Renal pelvis (tissue), 4 donors: ENCODE measurements around the gene PRKACA. TPM values are rescaled to one million over a fixed set of nuclear protein-coding genes. Genes with fewer than 3 reads are reported as not detected.
A peak's percentile ranks its signal among the peaks of the same experiment; 100 is the strongest.
"Not testable (repeated sequence)": the region's sequence is repeated elsewhere in the genome, so short reads cannot be mapped to it uniquely, and the experiment has no call there.

ENCODE experiments used
- DNase-seq: peaks from one replicate; pipeline ENCODE4 v3.0.0-alpha.2; 2013
- polyA plus RNA-seq, 3 donors: library from polyadenylated mRNA; unstranded; fragments of 120-200 nt; gene quantifications; one replicate each; pipeline ENCODE4 v1.2.1, GENCODE V29; 2013; ENCODE audit not compliant: insufficient read length in 3 of 3

PRKACA gene
- polyA plus RNA-seq, 3 donors = 80.0 to 103 (median 87.6) TPM

DNA sequence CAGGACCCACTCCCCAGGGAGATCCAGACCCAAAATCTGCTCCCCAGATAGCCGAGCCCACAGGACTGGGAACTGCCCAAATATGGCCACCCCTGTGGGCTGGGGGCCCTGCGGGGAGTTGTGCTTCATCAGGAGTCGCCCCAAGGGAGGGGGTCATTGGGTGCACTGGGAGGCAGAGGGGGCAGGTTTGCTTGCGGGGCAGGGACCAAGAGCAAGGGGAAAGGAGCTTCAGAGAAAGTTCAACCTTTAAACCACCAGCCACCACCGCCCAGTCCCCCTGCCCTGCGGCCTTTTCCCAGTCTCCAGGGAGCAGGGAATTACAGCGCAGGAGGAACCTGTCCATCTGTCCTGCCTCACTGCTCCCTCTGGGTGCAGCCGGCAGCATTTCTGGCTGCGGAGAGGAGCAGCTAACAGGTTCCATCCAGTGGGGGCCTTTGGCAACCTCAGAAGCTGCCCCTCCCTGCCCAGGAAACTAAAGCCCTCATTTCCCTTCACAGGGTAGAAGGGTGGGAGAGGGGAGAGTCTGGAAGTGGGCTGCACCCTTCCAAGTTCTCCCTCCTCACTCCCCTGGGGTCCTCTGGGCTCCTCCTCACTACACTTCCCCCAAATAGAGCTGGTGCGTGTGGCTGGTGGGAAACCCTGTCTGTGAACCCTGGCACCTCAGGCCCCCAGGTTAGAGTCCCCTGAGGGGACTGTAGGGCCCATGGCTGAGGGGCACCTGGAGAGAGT, 32.6 kb upstream of the PRKACA start:
- DNase-seq = no peak

GRCh38 chr19:14149509-14149994, 32.0 kb upstream of the PRKACA start:
- DNase-seq = no peak

DNA sequence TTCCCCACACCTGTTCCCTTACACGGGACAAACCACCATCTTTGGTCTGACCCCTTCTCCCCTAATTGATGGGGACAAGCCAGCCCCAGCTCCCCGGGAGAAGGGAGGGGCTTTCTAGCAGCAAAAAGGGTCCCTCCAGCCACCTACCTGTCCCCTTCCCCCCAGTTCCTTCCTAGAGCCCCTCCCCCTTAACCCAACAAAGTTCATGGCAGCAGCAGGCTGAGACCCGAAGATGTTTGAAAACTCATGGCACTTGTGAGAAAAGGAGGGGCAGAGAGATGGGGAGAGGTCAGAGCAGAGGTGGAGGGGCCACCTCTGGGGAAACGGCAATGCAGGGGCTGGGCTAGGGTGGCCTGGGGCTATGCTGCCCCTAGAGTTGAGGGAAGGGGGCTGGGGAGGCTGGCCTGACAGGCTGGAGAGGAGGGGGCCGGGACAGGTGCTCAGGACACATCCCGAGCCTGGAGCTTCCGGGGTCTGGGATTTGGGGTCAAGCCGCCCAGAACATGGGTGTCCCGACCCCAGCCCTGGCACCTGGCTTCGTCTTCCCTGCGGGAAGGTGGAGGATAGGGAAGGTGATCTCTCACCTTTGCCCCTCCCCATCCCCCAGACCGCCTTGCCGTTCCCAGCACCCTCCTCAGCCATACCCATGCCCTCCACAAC, 31.3 kb upstream of the PRKACA start:
- DNase-seq = no peak

GRCh38 chr19:14147797-14148605, 30.4 kb upstream of the PRKACA start:
- peak; percentile 77 for DNase-seq

DNA sequence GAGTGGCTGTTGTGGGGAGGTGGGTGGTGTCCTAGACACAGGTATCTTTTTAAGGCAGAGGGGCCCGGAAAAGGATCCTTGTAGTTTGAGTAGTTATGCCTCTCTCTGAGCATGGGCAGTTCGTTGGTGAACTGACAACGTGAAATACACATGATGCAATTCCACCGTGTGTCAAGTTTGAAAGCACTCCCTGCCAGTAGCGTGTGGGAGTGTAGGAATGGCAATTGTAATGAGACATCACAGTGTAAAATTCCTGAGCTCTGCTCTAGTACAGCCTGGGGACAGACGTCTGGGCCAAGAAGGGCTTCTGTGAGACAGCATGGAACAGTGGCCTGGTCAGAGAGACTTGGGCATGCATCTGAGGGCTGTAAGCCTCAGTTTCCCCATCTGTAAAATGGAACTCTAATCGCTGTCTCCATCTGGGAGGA, 29.2 kb upstream of the PRKACA start:
- no peak for DNase-seq

- not testable (repeated sequence) for DNase-seq
These were observed 28.6 kb upstream of the PRKACA start for GRCh38 chr19:14146169-14146568.

DNA sequence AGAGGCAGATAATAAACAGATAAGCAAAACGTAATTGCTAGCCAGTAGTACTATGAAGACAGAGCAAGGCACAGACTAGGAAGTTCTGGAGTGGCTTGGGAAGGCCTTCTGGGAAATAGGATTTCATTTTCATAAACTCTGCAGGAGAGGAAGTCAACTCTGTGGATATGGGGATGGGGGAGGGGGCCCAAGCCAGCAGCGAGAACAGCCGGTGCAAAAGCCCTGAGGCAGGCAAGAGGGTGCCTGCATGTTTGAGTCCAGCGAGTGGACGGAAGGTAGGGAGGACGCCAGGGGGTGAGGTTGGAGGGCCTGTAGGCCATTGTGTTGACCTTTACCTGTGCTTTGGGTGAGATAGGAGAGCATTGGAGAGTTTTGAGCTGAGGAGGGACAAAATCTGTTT, 27.8 kb upstream of the PRKACA start:
- DNase-seq = no peak

DNA sequence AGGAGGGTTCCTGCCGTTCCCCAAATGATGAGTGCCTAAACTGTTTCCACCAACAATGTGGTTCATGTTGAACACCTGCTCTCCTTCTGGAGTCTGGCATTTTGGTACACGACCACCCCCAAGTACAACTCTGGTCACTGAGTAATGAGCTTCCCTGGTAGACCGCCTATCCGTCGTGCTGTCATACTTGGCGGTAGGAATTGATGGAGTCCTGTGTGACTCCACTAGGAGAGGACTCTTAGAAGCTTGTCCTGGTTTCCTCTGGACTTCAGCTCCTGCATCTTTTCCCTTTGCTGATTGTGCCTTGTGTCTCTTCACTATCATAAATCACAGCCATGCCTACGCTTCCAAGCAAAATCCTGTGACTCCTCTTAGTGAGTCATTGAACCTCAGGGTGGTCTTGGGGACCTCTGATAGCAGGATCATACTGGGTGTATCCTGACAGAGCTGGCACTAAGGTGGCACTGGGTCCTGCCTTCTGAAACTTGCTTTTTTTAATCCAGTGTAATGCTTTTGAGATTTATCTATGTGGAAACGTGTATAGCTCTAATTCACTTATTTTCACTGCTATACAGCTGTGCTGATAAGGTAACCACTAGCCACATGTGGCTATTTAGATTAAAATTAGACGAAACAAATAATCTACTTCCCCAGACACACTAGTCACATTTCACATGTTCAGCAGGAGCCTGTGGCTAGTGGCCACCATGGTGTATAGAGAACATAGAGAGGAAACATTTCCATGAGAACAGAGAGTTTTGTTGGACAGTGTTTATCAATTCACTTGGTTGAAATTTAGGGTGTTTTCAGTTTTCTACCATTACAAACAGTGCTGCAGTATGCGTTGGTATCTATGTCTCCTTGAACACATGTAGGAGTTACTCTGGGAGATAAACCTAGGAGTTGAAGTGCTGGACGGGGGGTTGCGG, 25.0 kb upstream of the PRKACA start:
- DNase-seq = no peak

GRCh38 chr19:14141041-14141440, 23.5 kb upstream of the PRKACA start:
- DNase-seq = no peak

DNA sequence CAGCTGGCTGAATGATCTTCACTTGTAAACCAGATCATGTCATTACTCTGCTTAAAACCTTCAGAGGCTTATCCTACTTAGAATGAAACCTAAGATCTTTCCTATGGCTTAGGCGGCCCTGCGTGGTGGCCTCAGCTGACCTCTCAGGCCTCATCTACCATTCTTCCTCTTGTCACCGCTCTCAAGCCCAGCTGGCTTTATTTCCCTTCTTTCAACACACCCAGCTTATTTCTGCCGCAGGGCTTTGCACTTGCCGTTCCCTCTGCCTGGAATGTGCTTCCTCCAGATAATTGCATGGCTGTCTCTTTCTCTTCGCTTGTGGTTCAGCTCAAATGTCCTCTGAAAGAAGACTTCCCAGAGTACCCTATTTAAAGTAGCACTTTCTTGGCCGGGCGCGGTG, 22.4 kb upstream of the PRKACA start:
- DNase-seq = no peak

- no peak for DNase-seq
These were observed 21.2 kb upstream of the PRKACA start for GRCh38 chr19:14138576-14139265.

DNA sequence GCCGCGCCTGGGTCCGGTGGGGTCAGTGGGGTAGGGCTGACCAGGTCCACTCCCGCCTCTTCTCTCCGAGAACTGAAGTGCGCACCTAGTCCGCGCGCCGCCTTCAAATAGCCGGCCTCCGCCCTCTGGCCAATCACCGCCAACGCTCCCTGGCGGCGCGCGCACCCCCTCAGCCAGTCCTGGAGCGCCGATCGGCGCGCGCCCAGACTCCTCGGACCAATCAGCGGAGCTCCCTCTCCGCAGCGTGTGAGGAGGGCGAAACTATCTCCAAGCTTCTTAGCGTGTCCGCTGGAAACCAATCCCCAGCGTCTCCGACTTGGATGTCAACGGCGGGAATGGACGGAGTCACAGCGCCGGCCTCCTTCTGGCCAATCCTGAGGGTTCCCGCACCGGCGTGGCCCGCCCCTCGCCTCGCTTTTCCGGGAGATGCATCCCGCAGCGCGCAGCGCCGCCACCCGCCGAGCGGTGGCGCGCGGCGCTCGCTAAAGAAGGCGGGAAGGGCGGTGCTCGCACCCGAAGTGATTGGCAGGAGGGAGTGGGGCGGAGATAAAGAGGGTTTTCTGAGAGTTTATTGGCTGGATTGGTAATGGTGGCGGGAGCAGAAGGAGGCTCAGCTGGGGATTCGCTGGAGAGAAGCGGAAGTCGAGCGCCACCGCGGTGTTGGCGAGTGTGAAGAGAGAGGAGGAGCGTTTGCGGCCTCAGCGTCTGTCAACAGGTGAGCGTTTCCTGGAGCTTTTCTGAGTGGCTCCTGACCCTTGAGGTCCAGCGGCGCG, 19.1 kb upstream of the PRKACA start, which contains the start of gene ASF1B:
Gene ASF1B, minus strand, starts transcription at position 81 of the 773 bp plus-strand sequence. CDS start 133 bp downstream, outside the sequence.
- peak; percentile 100 for DNase-seq

GRCh38 chr19:14135985-14136508, 18.5 kb upstream of the PRKACA start:
- DNase-seq = no peak

DNA sequence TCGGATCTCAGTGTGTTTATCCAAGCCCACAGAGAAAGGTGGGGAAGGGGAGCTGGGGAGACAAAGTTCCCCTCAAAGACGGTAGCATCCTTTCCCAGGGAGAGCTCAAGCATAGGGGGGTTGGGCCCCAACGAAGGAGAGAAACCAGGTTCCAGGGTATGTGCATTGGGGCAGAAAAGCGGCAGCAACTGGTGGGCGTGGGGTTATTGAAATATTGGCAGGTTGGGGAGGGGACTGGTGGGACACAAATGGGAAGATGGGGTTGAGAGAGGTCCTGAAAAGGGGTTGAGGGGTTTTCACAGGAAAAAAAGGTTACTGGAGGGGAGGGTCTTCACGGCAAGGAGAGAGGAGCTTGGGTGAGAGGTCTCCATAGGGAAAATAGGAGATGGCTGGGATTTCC, 17.8 kb upstream of the PRKACA start:
- DNase-seq = no peak

- DNase-seq = no peak
These were observed 10.5 kb upstream of the PRKACA start for GRCh38 chr19:14127929-14128509.

DNA sequence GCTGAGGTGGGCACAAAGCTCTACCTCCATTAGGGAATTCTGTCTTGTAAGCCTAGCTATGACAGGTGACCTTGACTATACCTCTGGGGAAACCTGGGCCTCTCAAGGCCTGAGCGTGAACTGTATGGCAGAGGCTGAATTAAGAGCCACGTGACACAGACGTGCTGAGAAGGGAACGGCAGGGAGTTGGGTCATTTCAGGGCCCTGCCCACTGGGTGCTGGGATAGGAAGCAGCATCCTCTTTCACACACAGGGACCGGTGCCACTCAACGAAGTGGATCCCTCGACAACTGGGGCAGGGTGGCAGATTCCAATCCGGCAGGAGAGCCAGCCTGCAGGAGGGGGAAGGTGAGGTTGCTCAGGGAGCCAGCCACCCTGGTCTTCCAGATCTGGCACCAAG, 9.6 kb upstream of the PRKACA start:
- DNase-seq = no peak

DNA sequence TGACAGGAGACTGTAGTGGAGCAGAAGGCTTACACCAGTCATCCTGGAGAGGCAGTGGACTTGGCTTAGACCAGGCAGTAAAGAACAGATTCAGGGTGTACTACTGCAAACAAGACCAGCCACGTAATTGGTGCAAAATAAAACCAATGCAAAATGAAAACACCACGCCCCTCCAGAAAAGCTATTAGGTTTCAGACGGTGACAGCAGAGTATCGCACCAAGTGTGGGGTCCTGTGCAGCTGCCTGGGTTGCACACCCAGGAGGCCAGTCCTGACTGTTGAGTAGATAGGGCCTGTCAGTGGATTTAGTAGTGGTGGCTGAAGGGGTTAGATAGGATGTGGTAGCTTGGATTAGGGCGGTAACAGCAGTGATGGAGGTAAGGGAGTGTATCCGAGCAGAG, 5.4 kb upstream of the PRKACA start:
- no peak for DNase-seq

DNA sequence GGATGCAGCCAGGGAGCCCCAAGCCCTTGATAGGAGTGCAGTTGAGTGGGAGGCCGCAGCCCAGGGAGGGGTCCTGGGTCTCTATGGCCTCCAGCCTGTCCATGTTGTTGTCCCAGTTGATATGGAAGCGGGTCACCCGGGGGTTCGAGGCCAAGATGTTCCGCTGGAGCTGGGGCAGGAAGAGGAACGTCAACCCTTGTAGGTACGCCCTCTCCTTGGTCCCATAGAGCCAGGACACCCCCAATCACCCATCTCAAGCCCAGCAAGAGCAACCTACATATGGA, 2.9 kb upstream of the PRKACA start:
- no peak for DNase-seq
